Activated CD4-positive, alpha-beta memory T cell treated with anti-CD3 and anti-CD28 coated beads, Interleukin-2, amount 10 ng/mL, durations not matched to agents 7 days and 5 days (primary cell): Measurements from ENCODE around the gene GABARAPL2. TPM values are rescaled to one million over a fixed set of nuclear protein-coding genes. Genes with fewer than 3 reads are reported as not detected.
A peak's percentile ranks its signal among the peaks of the same experiment; 100 is the strongest.

Experiments
- CTCF ChIA-PET: fragments of 350-600 bp; sonication (Branson Sonifier 250); formaldehyde crosslinking; loops from one replicate; lab custom pipeline; 2021; ENCODE audit warnings: antibody characterized with exemption, inconsistent platforms; lab: Charles Lee
- POLR2A ChIA-PET: fragments of 350-600 bp; sonication (Branson Sonifier 250); formaldehyde crosslinking; loops from one replicate; lab custom pipeline; 2021; ENCODE audit warnings: antibody characterized with exemption; lab: Charles Lee
- DNase-seq: peaks from one replicate; pipeline ENCODE4 v3.0.0-alpha.2; 2020
- H3K27ac Mint-ChIP-seq: one replicate; pipeline ENCODE4 v1.8.0; 2021; ENCODE audit warnings: mild to moderate bottlenecking, mixed read lengths
- H3K27me3 Mint-ChIP-seq: one replicate; pipeline ENCODE4 v1.8.0; 2021; ENCODE audit warnings: mixed read lengths
- H3K36me3 Mint-ChIP-seq: one replicate; pipeline ENCODE4 v1.8.0; 2021; ENCODE audit warnings: low read depth, mixed read lengths
- H3K4me1 Mint-ChIP-seq: one replicate; pipeline ENCODE4 v1.8.0; 2021; ENCODE audit warnings: mixed read lengths
- H3K4me3 Mint-ChIP-seq: one replicate; pipeline ENCODE4 v1.8.0; 2021; ENCODE audit warnings: mild to moderate bottlenecking, mixed read lengths
- H3K9me3 Mint-ChIP-seq: one replicate; pipeline ENCODE4 v1.8.0; 2021; ENCODE audit warnings: mixed read lengths
- total RNA-seq, 2 experiments: library from RNA; stranded (reverse); gene quantifications; one replicate each; pipeline ENCODE4 v1.2.3, GENCODE V29; 2021

GABARAPL2 gene
- total RNA-seq, 2 experiments from 2014 or later = 84.9 to 86.2 TPM

DNA sequence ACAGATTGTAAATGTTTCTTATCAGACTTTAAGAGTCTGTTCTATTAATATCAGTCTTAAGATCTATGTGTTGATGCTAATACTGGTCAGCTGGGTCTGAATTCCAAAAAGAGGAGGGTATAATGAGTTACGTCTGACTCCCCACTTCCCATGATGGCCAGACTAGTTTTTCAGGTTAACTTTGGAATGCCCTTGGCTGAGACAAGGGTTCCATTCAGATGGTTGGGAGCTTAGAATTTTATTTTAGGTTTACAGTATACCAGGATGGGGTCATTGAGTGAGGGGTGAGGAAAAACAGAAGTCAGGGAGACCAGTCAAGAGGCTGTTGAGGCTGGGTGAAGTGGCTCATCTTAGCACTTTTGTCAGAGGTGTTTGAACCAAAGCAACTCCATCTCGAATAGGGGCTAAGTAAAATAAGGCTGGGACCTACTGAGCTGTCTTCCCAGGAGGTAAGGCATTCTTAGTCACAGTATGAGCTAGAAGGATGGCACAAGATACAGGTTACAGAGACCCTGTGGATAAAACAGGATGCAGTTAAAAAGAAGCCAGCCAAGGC is 7.3 kb upstream of the GABARAPL2 start:
- POLR2A ChIA-PET = interaction anchor here (0.8 kb wide), 1 partner anchor 64 kb away, joined by 3 read pairs; the partner anchor contains the start of gene ADAT1
- no peak overlapping the region for H3K4me3 Mint-ChIP-seq
- peaks cover 18% of the 10 kb centered on the region for H3K4me1 Mint-ChIP-seq
- no peaks in the 10 kb centered on the region for H3K9me3 Mint-ChIP-seq
- peaks cover 16% of the 10 kb centered on the region for H3K27me3 Mint-ChIP-seq
- no peak overlapping the region for H3K27ac Mint-ChIP-seq
- H3K36me3 Mint-ChIP-seq = no peaks in the 10 kb centered on the region
- CTCF ChIA-PET = interaction anchor here (0.6 to 1.8 kb wide), 3 partner anchors 9 to 719 kb away, joined by 4 read pairs; partner anchors contain the start of gene TMEM170A
- DNase-seq = no peak

DNA sequence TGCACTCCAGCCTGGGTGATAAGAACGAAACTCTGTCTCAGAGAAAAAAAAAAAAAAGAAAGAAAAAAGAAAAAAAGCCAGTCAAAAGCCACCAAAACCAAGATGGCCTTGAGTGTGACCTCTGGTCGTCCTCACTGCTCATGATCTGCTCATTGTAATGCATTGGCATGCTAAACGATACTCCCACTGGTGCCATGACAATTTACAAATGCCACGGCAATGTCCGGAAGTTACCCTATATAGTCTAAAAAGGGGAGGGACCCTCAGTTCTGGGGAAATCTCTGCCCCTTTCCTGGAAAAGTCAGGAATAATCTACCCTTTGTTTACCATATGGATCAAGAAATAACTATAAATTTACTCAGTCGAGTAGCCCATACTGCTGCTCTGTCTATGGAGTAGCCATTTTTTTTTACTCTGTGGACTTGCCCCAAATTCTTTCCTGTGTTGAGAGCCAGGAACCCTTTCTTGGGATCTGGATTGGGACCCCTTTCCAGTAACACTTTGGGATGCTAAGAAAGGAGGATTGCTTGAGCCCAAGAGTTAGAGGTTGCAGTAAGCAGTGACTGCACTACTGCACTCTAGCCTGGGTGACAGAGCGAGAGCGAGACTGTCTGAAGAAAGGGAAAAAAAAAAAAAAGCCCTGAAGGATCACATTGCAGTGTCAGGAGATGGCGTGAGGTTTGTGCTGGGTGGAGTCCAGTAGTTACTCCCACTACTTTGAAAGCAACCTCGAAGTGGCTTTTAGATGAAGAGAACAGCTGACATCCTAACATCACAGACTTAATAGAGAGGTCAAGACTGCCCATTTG is 6.4 kb upstream of the GABARAPL2 start:
- ChIA-PET POLR2A (no interaction called here), CTCF (interaction anchor here (1.8 kb wide), 1 partner anchor 95 kb away, joined by 4 read pairs; the partner anchor contains the start of gene TMEM170A)
- Mint-ChIP-seq H3K4me3 (no peak overlapping the region), H3K4me1 (peaks cover 14% of the 10 kb centered on the region), H3K36me3 (no peaks in the 10 kb centered on the region), H3K27me3 (peaks cover 19% of the 10 kb centered on the region), H3K9me3 (no peaks in the 10 kb centered on the region), H3K27ac (no peak overlapping the region)
- DNase-seq = no peak

DNA sequence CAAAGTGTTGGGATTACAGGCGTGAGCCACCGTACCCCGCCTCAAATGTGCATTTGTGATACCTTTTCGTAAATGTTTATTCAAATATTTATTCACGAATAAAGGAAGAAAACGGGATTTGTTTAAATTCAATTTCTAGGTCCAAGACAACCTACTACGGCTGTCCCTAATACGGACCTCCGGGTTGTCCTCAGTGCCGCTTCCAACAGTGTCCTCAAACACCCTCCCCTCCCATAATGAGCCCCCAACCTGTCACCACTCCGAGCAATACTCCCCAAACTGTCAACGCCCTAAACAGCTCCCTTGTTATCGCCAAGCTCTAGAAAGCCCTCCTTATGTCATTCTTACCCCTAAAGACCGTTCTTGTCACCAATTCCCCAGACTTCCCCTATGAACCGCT is 539 bp upstream of the GABARAPL2 start:
- H3K9me3 Mint-ChIP-seq = no peaks in the 10 kb centered on the region
- H3K27me3 Mint-ChIP-seq = peaks cover 14% of the 10 kb centered on the region
- H3K27ac Mint-ChIP-seq = peak overlapping the region; percentile 87
- CTCF ChIA-PET = interaction anchor here (1.0 to 3.4 kb wide), 7 partner anchors 13 to 367 kb away, joined by 3 to 20 read pairs (median 7); partner anchors contain the start of genes ADAT1, KARS1, TERF2IP and TMEM170A
- POLR2A ChIA-PET = interaction anchor here (1.0 to 4.5 kb wide), 9 partner anchors 9 to 132 kb away, joined by 3 to 42 read pairs (median 5); partner anchors contain the start of genes ADAT1, CFDP1, KARS1 and TERF2IP
- peaks cover 38% of the 10 kb centered on the region for H3K4me1 Mint-ChIP-seq
- DNase-seq = no peak
- peaks cover 26% of the 10 kb centered on the region for H3K36me3 Mint-ChIP-seq
- H3K4me3 Mint-ChIP-seq = peak overlapping the region; percentile 100

DNA sequence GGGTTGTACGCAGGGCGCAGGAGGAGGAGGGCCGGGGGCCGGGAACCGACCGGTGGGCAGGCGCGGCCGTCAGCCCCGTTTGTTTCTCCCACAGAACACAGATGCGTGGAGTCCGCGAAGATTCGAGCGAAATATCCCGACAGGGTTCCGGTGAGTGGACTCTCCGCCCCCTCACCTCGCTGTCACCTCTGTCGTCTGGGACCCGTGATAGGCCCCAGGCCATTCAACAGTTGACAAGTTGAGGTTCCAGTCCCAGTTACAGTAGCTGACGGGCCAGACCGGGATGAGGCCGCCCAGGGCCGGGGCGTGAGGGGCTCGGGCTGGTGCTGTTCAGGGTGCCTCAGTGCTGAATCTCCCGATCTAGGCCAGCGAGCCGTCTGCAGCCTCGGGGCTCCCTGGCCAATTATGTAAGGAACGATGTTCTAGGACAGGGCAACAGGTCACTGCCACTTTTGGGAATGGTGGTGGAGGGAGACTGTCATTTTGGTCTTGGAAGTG is 628 bp downstream of the GABARAPL2 start:
- Mint-ChIP-seq H3K36me3 (peaks cover 32% of the 10 kb centered on the region), H3K27me3 (peaks cover 13% of the 10 kb centered on the region), H3K4me1 (peaks cover 38% of the 10 kb centered on the region), H3K27ac (peak overlapping the region; percentile 74), H3K9me3 (no peaks in the 10 kb centered on the region), H3K4me3 (peak overlapping the region; percentile 100)
- ChIA-PET POLR2A (interaction anchor here (0.6 to 4.5 kb wide), 13 partner anchors 10 to 133 kb away, joined by 3 to 42 read pairs (median 4); partner anchors contain the start of genes ADAT1, CFDP1, KARS1 and TERF2IP), CTCF (interaction anchor here (1.0 to 3.4 kb wide), 6 partner anchors 11 to 102 kb away, joined by 3 to 20 read pairs (median 4); partner anchors contain the start of genes ADAT1, KARS1, TERF2IP and TMEM231)
- peak; percentile 36 for DNase-seq

DNA sequence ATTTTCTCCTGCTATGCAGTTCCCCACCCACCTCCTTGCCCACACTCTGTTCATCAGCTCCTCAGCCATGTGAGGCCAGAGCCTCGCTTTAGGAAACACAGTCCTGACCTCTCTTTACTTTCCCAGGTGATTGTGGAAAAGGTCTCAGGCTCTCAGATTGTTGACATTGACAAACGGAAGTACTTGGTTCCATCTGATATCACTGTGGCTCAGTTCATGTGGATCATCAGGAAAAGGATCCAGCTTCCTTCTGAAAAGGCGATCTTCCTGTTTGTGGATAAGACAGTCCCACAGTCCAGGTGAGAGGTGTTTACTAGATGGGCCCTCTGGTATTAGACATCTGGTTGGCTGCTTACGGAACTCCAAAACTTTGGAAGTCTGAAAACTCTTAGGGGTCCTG is 1.7 kb downstream of the GABARAPL2 start:
- Mint-ChIP-seq H3K9me3 (no peaks in the 10 kb centered on the region), H3K27me3 (peaks cover 8% of the 10 kb centered on the region), H3K36me3 (peaks cover 39% of the 10 kb centered on the region), H3K4me3 (peak overlapping the region; percentile 100), H3K27ac (no peak overlapping the region), H3K4me1 (peaks cover 38% of the 10 kb centered on the region)
- no peak for DNase-seq
- CTCF ChIA-PET = interaction anchor here (1.3 to 2.0 kb wide), 3 partner anchors 12 to 54 kb away, joined by 3 to 8 read pairs (median 5); partner anchors contain the start of genes ADAT1 and TMEM231
- POLR2A ChIA-PET = interaction anchor here (1.2 to 4.5 kb wide), 5 partner anchors 11 to 80 kb away, joined by 3 to 42 read pairs (median 8); partner anchors contain the start of genes ADAT1, KARS1, TERF2IP and TMEM231

GRCh38 chr16:75570396-75571065 is 4.4 kb downstream of the GABARAPL2 start:
- Mint-ChIP-seq H3K4me1 (peaks cover 33% of the 10 kb centered on the region), H3K27me3 (no peaks in the 10 kb centered on the region), H3K36me3 (peaks cover 58% of the 10 kb centered on the region), H3K4me3 (no peak overlapping the region), H3K27ac (no peak overlapping the region), H3K9me3 (no peaks in the 10 kb centered on the region)
- ChIA-PET CTCF (no interaction called here), POLR2A (interaction anchor here (0.6 kb wide), 1 partner anchor 10 kb away, joined by 5 read pairs; no protein-coding TSS in a partner anchor)
- DNase-seq = no peak

- H3K27ac Mint-ChIP-seq = no peak overlapping the region
- peaks cover 69% of the 10 kb centered on the region for H3K36me3 Mint-ChIP-seq
- peaks cover 21% of the 10 kb centered on the region for H3K4me1 Mint-ChIP-seq
- no peak for DNase-seq
- H3K9me3 Mint-ChIP-seq = no peaks in the 10 kb centered on the region
- H3K27me3 Mint-ChIP-seq = no peaks in the 10 kb centered on the region
- CTCF ChIA-PET = no interaction called here
- no peak overlapping the region for H3K4me3 Mint-ChIP-seq
- POLR2A ChIA-PET = interaction anchor here (1.1 kb wide), 1 partner anchor 76 kb away, joined by 3 read pairs; no protein-coding TSS in a partner anchor
Measured at GRCh38 chr16:75572864-75573542, 6.8 kb downstream of the GABARAPL2 start.

GRCh38 chr16:75573955-75574354 is 7.8 kb downstream of the GABARAPL2 start:
- Mint-ChIP-seq H3K27me3 (no peaks in the 10 kb centered on the region), H3K36me3 (peaks cover 67% of the 10 kb centered on the region), H3K4me1 (peaks cover 17% of the 10 kb centered on the region), H3K9me3 (no peaks in the 10 kb centered on the region), H3K4me3 (no peak overlapping the region), H3K27ac (no peak overlapping the region)
- CTCF ChIA-PET = no interaction called here
- POLR2A ChIA-PET = interaction anchor here (1.1 to 1.6 kb wide), 2 partner anchors 8 to 75 kb away, joined by 3 to 5 read pairs; partner anchors contain the start of gene GABARAPL2
- no peak for DNase-seq

DNA sequence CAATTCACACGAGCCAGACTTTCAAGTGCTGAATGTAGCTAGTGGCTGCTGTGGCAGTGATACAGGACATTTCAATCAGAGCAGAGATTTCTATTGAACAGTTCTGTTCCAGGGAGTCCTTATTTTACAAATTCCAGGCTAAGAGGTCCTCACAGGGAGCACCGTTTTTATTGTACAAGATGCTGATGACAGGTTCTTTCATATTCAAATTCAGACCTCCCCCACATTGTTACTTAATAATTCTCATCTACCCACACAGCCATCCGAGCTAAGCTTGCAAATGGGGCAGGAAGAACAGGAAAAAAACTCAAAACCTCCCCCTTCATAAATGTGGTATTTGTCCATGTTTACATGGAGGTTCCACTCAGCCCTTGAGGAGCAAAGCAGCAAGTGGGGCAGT is 9.8 kb downstream of the GABARAPL2 start:
- CTCF ChIA-PET = no interaction called here
- peaks cover 67% of the 10 kb centered on the region for H3K36me3 Mint-ChIP-seq
- no peaks in the 10 kb centered on the region for H3K9me3 Mint-ChIP-seq
- H3K4me3 Mint-ChIP-seq = no peak overlapping the region
- H3K27me3 Mint-ChIP-seq = no peaks in the 10 kb centered on the region
- H3K27ac Mint-ChIP-seq = no peak overlapping the region
- peaks cover 11% of the 10 kb centered on the region for H3K4me1 Mint-ChIP-seq
- POLR2A ChIA-PET = no interaction called here
- no peak for DNase-seq

- DNase-seq = no peak
- Mint-ChIP-seq H3K27ac (no peak overlapping the region), H3K27me3 (no peaks in the 10 kb centered on the region), H3K4me3 (no peak overlapping the region), H3K9me3 (no peaks in the 10 kb centered on the region), H3K36me3 (peaks cover 65% of the 10 kb centered on the region), H3K4me1 (peaks cover 11% of the 10 kb centered on the region)
- POLR2A ChIA-PET = no interaction called here
- CTCF ChIA-PET = interaction anchor here (1.1 kb wide), 1 partner anchor 378 kb away, joined by 3 read pairs; no protein-coding TSS in a partner anchor
Measured at GRCh38 chr16:75576384-75576811, 10.2 kb downstream of the GABARAPL2 start.

GRCh38 chr16:75578212-75578611 is 12.0 kb downstream of the GABARAPL2 start:
- no peak for DNase-seq
- H3K9me3 Mint-ChIP-seq = no peaks in the 10 kb centered on the region
- peaks cover 54% of the 10 kb centered on the region for H3K36me3 Mint-ChIP-seq
- H3K27me3 Mint-ChIP-seq = no peaks in the 10 kb centered on the region
- no peak overlapping the region for H3K27ac Mint-ChIP-seq
- no peak overlapping the region for H3K4me3 Mint-ChIP-seq
- ChIA-PET CTCF (interaction anchor here (1.2 kb wide), 1 partner anchor 43 kb away, joined by 3 read pairs; no protein-coding TSS in a partner anchor), POLR2A (no interaction called here)
- peaks cover 11% of the 10 kb centered on the region for H3K4me1 Mint-ChIP-seq
